K562 (cell line): ENCODE measurements around the gene SRGAP3. TPM values are rescaled to one million over a fixed set of nuclear protein-coding genes. Genes with fewer than 3 reads are reported as not detected.

Source experiments
- ATAC-seq: fragments of 200-7000 bp; cut with Tn5 transposase; 3 replicates; pipeline ENCODE4 v1.9.1; 2020; ENCODE audit warnings: moderate library complexity
- BruUV-seq: library from RNA; stranded (reverse); fragments of 400-500 nt; replicated peaks from 2 replicates; lab custom pipeline; 2021; lab: Mats Ljungman, UMichigan
- CTCF ChIA-PET: fragments of 300-600 bp; formaldehyde crosslinking; extraction: SDS; loops from one replicate; lab custom pipeline; 2021; ENCODE audit warnings: low intra/inter-chr PET ratio; lab: Yijun Ruan, JAX
- POLR2A ChIA-PET: fragments of 300-600, 350-650 bp; sonication (Branson Sonifier 250); formaldehyde crosslinking; extraction: SDS; loops from one replicate; lab custom pipeline; 2021; ENCODE audit warnings: antibody characterized with exemption, inconsistent platforms; lab: Yijun Ruan, JAX
- DNase-seq, 4 experiments: peaks; one replicate each; pipeline versions ENCODE4 v3.0.0 to v3.0.0-alpha.2; 2011 to 2018; ENCODE audit warnings: low spot score in 3 of 4, mixed read lengths in 3 of 4; ENCODE audit errors: extremely low read depth in 1 of 4
- FAIRE-seq: peaks from 2 replicates; lab custom pipeline; 2011; peaks lifted over from hg19 to GRCh38; lab: Jason Lieb, UNC
- H2AFZ ChIP-seq: 2 replicates; pipeline ENCODE4 v1.6.0; 2011; ENCODE audit warnings: low read depth, low read length, control low read depth, inconsistent platforms
- H3K27ac ChIP-seq: fragments of 200-600 bp; 3 replicates; pipeline ENCODE4 v1.8.0; 2011; ENCODE audit warnings: low read depth, mild to moderate bottlenecking, control low read depth, inconsistent platforms, low read length, moderate library complexity, mixed read lengths; ENCODE audit errors: extremely low read depth
- H3K27me3 ChIP-seq, 2 experiments: fragments of 300-600 bp in 1 of 2; 2 replicates in 1 of 2; 3 replicates in 1 of 2; pipeline versions ENCODE4 v1.6.0 to v1.8.0; 2011; ENCODE audit warnings: inconsistent platforms in 2 of 2, low read length in 2 of 2, mild to moderate bottlenecking in 1 of 2, mixed read lengths in 1 of 2, moderate library complexity in 1 of 2; ENCODE audit not compliant: control insufficient read depth in 2 of 2, insufficient read depth in 2 of 2
- H3K36me3 ChIP-seq: fragments of 300-600 bp; 3 replicates; pipeline ENCODE4 v1.8.0; 2011; ENCODE audit warnings: mild to moderate bottlenecking, low read length, inconsistent platforms; ENCODE audit not compliant: control insufficient read depth, insufficient read depth
- H3K4me1 ChIP-seq, 2 experiments: fragments of 200-600 bp in 1 of 2; replicated peaks in 1 of 2; 2 replicates in 1 of 2; 3 replicates in 1 of 2; pipeline versions ENCODE4 v1.5.1 to v1.8.0; 2011; ENCODE audit warnings: inconsistent platforms in 2 of 2, low read length in 2 of 2, mild to moderate bottlenecking in 1 of 2, mixed read lengths in 1 of 2, moderate library complexity in 1 of 2; ENCODE audit not compliant: control insufficient read depth in 2 of 2, insufficient read depth in 2 of 2
- H3K4me2 ChIP-seq: 2 replicates; pipeline ENCODE4 v1.6.1; 2011; ENCODE audit warnings: low read length, control low read depth, inconsistent platforms, mixed read lengths; ENCODE audit not compliant: insufficient read depth
- H3K4me3 ChIP-seq: fragments of 200-600 bp; sonication (generic), shearing (Covaris generic); 2 replicates; pipeline ENCODE4 v1.5.1; 2016; ENCODE audit warnings: control low read depth, inconsistent platforms
- H3K79me2 ChIP-seq: fragments of 200-600 bp; 3 replicates; pipeline ENCODE4 v1.8.0; 2011; ENCODE audit warnings: low read length, inconsistent platforms; ENCODE audit not compliant: control insufficient read depth, insufficient read depth
- H3K9ac ChIP-seq, 2 experiments: 2 replicates each; pipeline versions ENCODE4 v1.6.0 to v1.6.1; 2011; ENCODE audit warnings: low read depth in 2 of 2, low read length in 2 of 2, control low read depth in 1 of 2, inconsistent platforms in 1 of 2, mild to moderate bottlenecking in 1 of 2, mixed read lengths in 1 of 2; ENCODE audit not compliant: insufficient read depth in 1 of 2
- H3K9me1 ChIP-seq: one replicate; pipeline ENCODE4 v1.6.0; 2011; ENCODE audit warnings: inconsistent platforms, mild to moderate bottlenecking, low read length, moderate library complexity; ENCODE audit not compliant: control insufficient read depth, insufficient read depth
- H3K9me3 ChIP-seq: replicated peaks from 2 replicates; pipeline ENCODE4 v1.5.1; 2011; ENCODE audit warnings: low read depth, low read length, inconsistent platforms; ENCODE audit not compliant: control insufficient read depth, insufficient read depth
- H4K20me1 ChIP-seq: replicated peaks from 2 replicates; pipeline ENCODE4 v1.6.1; 2011; ENCODE audit warnings: low read length, inconsistent platforms, mixed read lengths; ENCODE audit not compliant: control insufficient read depth, insufficient read depth
- CREB3 ChIP-seq: fragments of 450-650 bp; conservative IDR thresholded peaks from 2 replicates; pipeline ENCODE4 v1.6.1; 2016; ENCODE audit warnings: missing genetic modification characterization, low read depth, mild to moderate bottlenecking, missing compliant biosample characterization, moderate library complexity
- FOXP1 ChIP-seq: sonication (generic); formaldehyde crosslinking; IDR thresholded peaks from 2 replicates; pipeline ENCODE4 v1.8.0; 2022; ENCODE audit warnings: mild to moderate bottlenecking, missing genetic modification reagents
- HCFC1 ChIP-seq: IDR thresholded peaks from 2 replicates; pipeline ENCODE4 v1.6.1; 2012; ENCODE audit warnings: low read depth, low read length, improper control_type of control experiment
- IRF2 ChIP-seq: sonication (generic); formaldehyde crosslinking; IDR thresholded peaks from 2 replicates; pipeline ENCODE4 v1.8.1; 2022; ENCODE audit warnings: mild to moderate bottlenecking, missing genetic modification reagents
- MBD2 ChIP-seq: sonication (generic); IDR thresholded peaks from 2 replicates; pipeline ENCODE4 v1.6.1; 2016; ENCODE audit warnings: low read depth, borderline replicate concordance
- NCOA4 ChIP-seq: fragments of 450-650 bp; IDR thresholded peaks from 2 replicates; pipeline ENCODE4 v1.6.1; 2018; ENCODE audit warnings: mild to moderate bottlenecking; ENCODE audit not compliant: partially characterized antibody
- NONO ChIP-seq, 2 experiments: fragments of 200-400 bp in 1 of 2; fragments of 450-650 bp in 1 of 2; formaldehyde crosslinking in 1 of 2; IDR thresholded peaks; 2 replicates each; pipeline ENCODE4 v1.6.1; 2017; ENCODE audit warnings: low read depth in 2 of 2, mild to moderate bottlenecking in 2 of 2, moderate library complexity in 2 of 2, low read length in 1 of 2
- RCOR1 ChIP-seq, 2 experiments: IDR thresholded peaks; 2 replicates each; pipeline ENCODE4 v1.6.1; 2012; ENCODE audit warnings: low read depth in 2 of 2, low read length in 2 of 2, borderline replicate concordance in 1 of 2, improper control_type of control experiment in 1 of 2
- RFX5 ChIP-seq: IDR thresholded peaks from 2 replicates; pipeline ENCODE4 v1.6.1; 2011; ENCODE audit warnings: low read depth, mild to moderate bottlenecking, improper control_type of control experiment, low read length
- SNIP1 ChIP-seq: fragments of 450-650 bp; IDR thresholded peaks from 2 replicates; pipeline ENCODE4 v1.7.1; 2017; ENCODE audit warnings: low read depth, mild to moderate bottlenecking
- TBL1XR1 ChIP-seq, 2 experiments: IDR thresholded peaks; 2 replicates each; pipeline ENCODE4 v1.6.1; 2012; ENCODE audit warnings: improper control_type of control experiment in 2 of 2, low read length in 2 of 2, mild to moderate bottlenecking in 1 of 2
- ZNF444 ChIP-seq: fragments of 250-450 bp; sonication (Bioruptor Pico); IDR thresholded peaks from 2 replicates; pipeline ENCODE4 v1.4.0; 2020; ENCODE audit warnings: mild to moderate bottlenecking, moderate library complexity
- ZNF551 ChIP-seq: fragments of 250-450 bp; sonication (Bioruptor Pico); IDR thresholded peaks from 2 replicates; pipeline ENCODE4 v1.5.0; 2021; ENCODE audit warnings: mild to moderate bottlenecking, moderate library complexity
- WGBS: fragments of 100-300 bp; shearing (Covaris generic); methylation state at CpG from one replicate; pipeline ENCODE4 v1.1.6; 2016; ENCODE audit warnings: low coverage, mixed read lengths; ENCODE audit not compliant: insufficient coverage; ENCODE audit errors: missing lambda C conversion rate; 5-methylcytosine and 5-hydroxymethylcytosine counted together
- in situ Hi-C: fragments of 300-500 bp; cut with MboI; formaldehyde crosslinking; loops from 4 replicates; pipeline ENCODE4 v1.15.0; 2018; ENCODE audit warnings: inconsistent platforms, mixed read lengths
- intact Hi-C: fragments of 100-400 bp; cut with micrococcal nuclease; formaldehyde crosslinking; loops from 2 replicates; pipeline ENCODE4 v1.14.2; 2022
- polyA plus RNA-seq, 8 experiments: library from polyadenylated mRNA; depleted of rRNA in 4 of 8; stranded (reverse) in 5 of 8; unstranded in 3 of 8; fragments of >200 nt; fragmentation: Nextera tagmentation in 2 of 8; fragmentation: Illumina TruSeq in 1 of 8; extraction: Ambion mirVana in 2 of 8; extraction: Trizol in 1 of 8; gene quantifications; 2 replicates each; pipeline versions ENCODE4 v1.2.1 to v1.2.3, GENCODE V29; 2011 to 2014; ENCODE audit warnings: inconsistent platforms in 1 of 8, missing spikeins in 1 of 8
- total RNA-seq, 7 experiments: library from RNA; depleted of rRNA in 6 of 7; stranded (reverse); fragments of >200 nt in 6 of 7; fragmentation: Illumina TruSeq in 2 of 7; extraction: Trizol in 2 of 7; gene quantifications; 2 replicates each; pipeline versions ENCODE4 v1.2.1 to v1.2.3, GENCODE V29; 2011 to 2021; ENCODE audit warnings: low replicate concordance in 1 of 7
- TF ChIP-seq, protein P1 (sequence below), 2 experiments: fragments of 150-350 bp in 1 of 2; IDR thresholded peaks; 2 replicates each; pipeline ENCODE4 v1.6.1; 2012 to 2016; ENCODE audit warnings: low read depth in 2 of 2, low read length in 2 of 2, mild to moderate bottlenecking in 1 of 2, moderate library complexity in 1 of 2

The SRGAP3 gene
- total and polyA plus RNA-seq, 9 of the 15 experiments (the other 6 are each of a cell fraction or from before 2014, with no cell fraction given), result 0.11 to 0.85 (median 0.35) TPM; not detected in 2

DNA sequence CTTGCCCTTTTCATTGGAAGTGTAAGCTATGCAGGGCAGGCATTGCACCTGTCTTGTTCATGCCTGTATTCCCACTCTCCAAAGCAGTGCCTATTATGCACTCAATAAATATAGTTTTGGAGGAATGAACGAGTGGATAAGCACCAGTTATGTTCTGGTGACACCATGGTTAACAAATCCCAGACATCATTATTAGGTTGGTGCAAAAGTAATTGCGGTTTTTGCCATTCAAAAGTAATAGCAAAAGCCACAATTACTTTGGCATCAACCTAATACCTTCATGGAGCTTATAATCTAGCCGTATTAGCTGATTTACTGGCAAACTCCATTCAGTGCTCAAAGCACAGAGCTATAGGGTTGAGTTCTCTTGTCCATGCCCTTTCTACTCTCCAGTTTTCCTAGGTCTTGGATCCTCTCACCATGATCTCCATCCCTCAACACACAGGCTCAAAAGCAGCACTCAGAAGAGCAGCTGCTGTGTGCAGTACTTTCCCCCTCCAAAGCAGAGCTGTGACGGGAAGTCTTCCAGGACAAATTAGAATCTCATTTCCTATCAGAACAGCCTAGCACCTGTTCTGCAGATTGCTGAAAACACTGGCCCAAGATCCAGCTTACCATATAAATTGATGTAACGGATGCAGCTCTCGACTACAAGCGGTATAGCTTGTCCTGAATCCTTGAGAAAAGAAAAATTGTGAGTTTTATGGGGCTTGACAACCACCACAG is 223.0 kb downstream of the SRGAP3 start (continued):
- TF ChIP-seq NCOA4, result no peak
- TF ChIP-seq RFX5, result no peak

DNA sequence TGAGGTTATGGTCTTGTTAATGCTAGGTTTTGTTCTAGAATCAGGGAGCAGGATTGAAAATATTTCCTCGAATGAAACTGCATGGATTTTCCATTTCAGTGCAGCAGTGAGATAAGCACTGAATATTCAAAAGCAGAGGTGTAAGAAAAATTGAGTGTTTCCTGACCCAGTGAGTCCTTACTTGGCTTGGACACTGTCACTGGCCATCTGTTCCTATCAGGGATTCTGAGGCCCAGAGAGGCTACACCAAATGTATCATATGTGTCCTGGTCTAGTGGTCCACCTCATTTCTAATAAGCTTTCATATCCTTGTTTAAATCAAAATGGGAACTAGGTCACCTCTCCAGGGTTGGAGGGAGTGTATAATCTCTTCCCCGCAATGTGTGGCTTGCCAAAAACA is 225.1 kb downstream of the SRGAP3 start:
- POLR2A ChIA-PET, result interaction anchor here (1.1 kb wide), 1 partner anchor 11 kb away, joined by 3 read pairs; no protein-coding TSS in a partner anchor
- TF ChIP-seq CREB3 (tag) (no peak), SNIP1 (no peak), MBD2 (no peak), IRF2 (CRISPR knock-in tag) (no peak), NONO (IDR thresholded peaks at IDR 0.05; ENCODE audit: low read depth in 2 of 2, low read length in 1 of 2) (no peak), TBL1XR1 (IDR thresholded peaks at IDR 0.05; ENCODE audit: low read length in 2 of 2) (no peak), ZNF551 (no peak), ZNF444 (CRISPR knock-in tag) (no peak), RCOR1 (IDR thresholded peaks at IDR 0.05; ENCODE audit: borderline replicate concordance in 1 of 2, low read depth in 2 of 2, low read length in 2 of 2) (no peak), FOXP1 (CRISPR knock-in tag) (no peak), HCFC1 (no peak)
- TF ChIP-seq, protein P1, sequence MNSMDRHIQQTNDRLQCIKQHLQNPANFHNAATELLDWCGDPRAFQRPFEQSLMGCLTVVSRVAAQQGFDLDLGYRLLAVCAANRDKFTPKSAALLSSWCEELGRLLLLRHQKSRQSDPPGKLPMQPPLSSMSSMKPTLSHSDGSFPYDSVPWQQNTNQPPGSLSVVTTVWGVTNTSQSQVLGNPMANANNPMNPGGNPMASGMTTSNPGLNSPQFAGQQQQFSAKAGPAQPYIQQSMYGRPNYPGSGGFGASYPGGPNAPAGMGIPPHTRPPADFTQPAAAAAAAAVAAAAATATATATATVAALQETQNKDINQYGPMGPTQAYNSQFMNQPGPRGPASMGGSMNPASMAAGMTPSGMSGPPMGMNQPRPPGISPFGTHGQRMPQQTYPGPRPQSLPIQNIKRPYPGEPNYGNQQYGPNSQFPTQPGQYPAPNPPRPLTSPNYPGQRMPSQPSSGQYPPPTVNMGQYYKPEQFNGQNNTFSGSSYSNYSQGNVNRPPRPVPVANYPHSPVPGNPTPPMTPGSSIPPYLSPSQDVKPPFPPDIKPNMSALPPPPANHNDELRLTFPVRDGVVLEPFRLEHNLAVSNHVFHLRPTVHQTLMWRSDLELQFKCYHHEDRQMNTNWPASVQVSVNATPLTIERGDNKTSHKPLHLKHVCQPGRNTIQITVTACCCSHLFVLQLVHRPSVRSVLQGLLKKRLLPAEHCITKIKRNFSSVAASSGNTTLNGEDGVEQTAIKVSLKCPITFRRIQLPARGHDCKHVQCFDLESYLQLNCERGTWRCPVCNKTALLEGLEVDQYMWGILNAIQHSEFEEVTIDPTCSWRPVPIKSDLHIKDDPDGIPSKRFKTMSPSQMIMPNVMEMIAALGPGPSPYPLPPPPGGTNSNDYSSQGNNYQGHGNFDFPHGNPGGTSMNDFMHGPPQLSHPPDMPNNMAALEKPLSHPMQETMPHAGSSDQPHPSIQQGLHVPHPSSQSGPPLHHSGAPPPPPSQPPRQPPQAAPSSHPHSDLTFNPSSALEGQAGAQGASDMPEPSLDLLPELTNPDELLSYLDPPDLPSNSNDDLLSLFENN (IDR thresholded peaks at IDR 0.05; ENCODE audit: low read depth in 2 of 2, low read length in 2 of 2), result no peak

More for the DNA sequence above, 225.1 kb downstream of the SRGAP3 start:
- no peak for ATAC-seq
- H2AFZ ChIP-seq, result no peak overlapping the region
- intact Hi-C loops, result no loop called here
- H3K9me3 ChIP-seq, result no peaks in the 10 kb centered on the region
- CTCF ChIA-PET, result no interaction called here
- H3K4me3 ChIP-seq, result no peak overlapping the region
- BruUV-seq, result no TSS peak
- DNase-seq, result no peak
- no peak overlapping the region for H3K9ac ChIP-seq
- H4K20me1 ChIP-seq, result no peaks in the 10 kb centered on the region
- no peak for FAIRE-seq
- no peaks in the 10 kb centered on the region for H3K9me1 ChIP-seq
- 0% methylated on average over 2 of the region's 2 CpGs for WGBS
- no peak overlapping the region for H3K27ac ChIP-seq
- H3K79me2 ChIP-seq, result no peaks in the 10 kb centered on the region
- H3K4me2 ChIP-seq, result no peak overlapping the region
- no peaks in the 10 kb centered on the region for H3K4me1 ChIP-seq
- H3K27me3 ChIP-seq, result peaks cover 24 to 65% of the 10 kb centered on the region in 2 experiments; a peak in 4 of 5 replicates
- no peaks in the 10 kb centered on the region for H3K36me3 ChIP-seq
- in situ Hi-C loops, result no loop called here
